HL-60/S4 (cell line): ENCODE results near the gene XRCC4.
"Not testable (repeated sequence)": the region's sequence is repeated elsewhere in the genome, so short reads cannot be mapped to it uniquely, and the experiment has no call there.

ENCODE experiments used
- in situ Hi-C: fragments of 300-500 bp; cut with MboI; formaldehyde crosslinking; loops from 2 replicates; pipeline ENCODE4 v1.14.3; 2022; ENCODE audit warnings: low sequenced_read_pairs

Gene XRCC4

DNA sequence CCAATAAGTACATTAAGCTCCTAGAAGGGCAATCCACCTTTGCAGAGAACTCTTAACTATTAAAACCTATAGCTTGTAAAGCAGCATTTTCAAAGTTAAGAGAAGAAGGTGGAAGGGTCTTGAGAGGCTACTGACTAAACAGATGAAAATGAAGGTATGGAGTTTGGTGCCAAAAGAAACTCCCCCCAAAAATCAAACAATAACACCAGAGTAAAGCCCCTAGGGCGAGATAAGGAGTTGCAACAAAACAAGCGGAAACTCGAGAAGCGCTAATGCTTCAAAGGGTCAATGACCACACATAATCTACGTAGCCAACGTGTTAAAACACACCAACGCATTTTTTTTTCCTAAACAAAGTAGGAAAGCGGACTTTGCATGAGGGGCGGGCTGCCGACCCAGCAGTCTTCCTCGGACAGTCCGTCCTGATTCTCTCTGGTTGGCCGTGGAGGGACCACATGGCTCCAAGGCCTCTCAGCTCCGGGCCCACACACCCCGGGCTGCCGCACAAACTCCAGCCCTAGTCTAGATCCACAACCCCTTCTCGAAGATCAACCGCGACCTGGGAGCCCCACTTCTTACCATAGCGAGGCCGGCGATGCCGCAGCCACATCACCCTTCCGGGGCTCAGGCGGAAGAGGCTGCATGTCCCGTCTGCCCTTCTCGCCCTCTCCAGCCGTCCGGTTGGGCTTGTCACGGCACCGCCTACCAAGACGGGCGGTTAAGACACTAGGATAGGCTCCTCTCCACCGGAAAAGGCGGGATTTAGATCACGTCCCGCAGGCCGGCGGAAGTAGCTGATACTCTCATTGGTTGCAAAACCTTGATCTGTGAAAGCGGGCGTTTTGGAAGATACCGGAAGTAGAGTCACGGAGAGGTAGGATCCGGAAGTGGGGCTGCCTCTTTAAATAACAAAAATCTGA, at the start of gene XRCC4, which contains the start of gene TMEM167A:
XRCC4 (plus strand) TSS at position 806 of the 920 bp plus-strand sequence. CDS start 27,373 bp downstream, outside the sequence.
TMEM167A (minus strand) TSS at position 653 of the 920 bp plus-strand sequence; CDS start at position 582, 71 bp downstream.
- in situ Hi-C loops = no loop called here

DNA sequence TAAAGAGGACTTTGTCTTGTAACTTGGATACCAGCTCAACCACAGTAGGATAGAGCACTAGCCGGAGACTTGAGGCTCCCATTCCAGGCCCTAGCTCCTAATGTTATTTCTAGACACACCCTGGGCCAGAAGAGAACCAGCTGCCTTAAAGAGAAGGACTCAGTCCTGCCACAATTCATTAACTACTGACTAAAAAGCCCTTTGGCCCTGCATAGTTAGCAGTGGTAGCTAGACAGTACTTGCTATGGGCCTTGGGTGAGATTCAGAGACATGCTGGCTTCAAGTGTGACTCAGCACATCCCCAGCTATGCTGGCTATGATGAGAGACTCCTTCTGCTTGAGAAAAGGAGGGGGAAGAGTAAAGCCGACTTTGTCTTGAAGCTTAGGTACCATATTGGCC, 47.4 kb upstream of the XRCC4 start:
- in situ Hi-C loops = no loop called here

DNA sequence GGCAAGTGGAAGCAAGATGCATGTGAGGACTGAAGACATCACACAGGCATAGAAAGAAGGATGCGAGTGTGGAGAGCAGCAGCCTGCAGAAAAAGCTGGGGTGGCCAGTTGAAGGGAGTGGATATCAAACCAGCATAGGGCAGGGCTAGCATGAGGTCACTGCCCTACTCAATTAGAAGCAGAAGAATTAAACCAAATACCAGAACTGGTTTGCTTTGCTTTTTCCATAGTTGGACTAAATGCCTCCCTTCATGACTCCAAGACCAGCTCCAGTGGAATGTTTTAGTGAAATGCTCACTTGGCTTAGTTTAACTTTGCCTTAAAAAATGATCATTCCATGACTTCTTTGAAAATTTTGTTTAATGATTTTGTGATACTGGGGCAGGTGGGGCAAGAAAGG, 46.0 kb upstream of the XRCC4 start:
- in situ Hi-C loops = no loop called here

DNA sequence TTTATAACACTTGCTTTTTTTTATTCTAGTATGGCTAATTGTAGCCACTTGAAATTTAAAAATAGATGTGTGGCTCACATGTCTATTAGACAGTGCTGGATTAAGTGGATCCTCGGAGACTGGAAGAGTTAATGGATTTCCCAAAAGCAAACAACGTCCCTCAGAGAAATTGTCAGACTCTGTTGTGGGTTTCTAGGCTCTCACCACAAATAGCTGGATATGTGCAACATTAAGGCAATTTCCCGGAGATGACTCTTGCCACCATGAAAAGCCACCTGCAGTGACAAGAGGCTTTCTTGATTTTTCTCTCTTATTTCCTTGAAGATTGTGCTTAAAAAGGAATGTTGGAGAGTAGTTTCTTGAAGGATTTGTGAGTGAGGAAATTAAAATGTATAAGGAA, 43.3 kb upstream of the XRCC4 start:
- in situ Hi-C loops = no loop called here

DNA sequence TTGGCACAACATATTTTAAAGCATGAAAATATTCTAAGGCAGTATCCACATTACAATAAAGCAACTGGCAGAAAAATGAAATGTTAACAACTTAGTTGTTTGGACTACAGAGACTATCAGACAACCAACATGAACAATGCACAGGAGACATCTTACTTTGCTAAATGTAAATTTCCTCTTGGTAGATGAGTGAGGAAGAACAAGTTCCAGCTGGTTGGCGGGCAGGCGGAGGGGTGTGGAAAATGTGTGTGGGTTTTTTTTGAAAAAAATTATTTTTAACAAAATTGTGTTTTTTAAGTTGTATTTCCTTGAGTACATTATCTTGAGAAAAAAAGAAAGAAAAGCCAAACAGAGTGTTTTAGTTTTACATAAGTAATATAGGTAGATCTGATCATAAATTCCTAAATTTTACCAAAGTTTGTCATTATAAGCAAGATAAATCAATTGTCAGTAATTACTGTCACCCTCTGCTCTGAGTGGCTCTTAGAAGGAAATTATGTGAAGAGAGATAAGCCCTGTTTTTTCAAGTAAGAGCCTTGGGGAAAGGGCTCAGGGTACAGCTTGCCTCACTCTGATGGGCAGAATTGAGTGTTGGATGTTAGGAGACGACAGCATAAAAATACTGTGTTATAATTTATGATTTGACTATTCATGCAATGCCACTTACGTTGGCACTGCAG, 42.7 kb upstream of the XRCC4 start:
- in situ Hi-C loops = no loop called here

DNA sequence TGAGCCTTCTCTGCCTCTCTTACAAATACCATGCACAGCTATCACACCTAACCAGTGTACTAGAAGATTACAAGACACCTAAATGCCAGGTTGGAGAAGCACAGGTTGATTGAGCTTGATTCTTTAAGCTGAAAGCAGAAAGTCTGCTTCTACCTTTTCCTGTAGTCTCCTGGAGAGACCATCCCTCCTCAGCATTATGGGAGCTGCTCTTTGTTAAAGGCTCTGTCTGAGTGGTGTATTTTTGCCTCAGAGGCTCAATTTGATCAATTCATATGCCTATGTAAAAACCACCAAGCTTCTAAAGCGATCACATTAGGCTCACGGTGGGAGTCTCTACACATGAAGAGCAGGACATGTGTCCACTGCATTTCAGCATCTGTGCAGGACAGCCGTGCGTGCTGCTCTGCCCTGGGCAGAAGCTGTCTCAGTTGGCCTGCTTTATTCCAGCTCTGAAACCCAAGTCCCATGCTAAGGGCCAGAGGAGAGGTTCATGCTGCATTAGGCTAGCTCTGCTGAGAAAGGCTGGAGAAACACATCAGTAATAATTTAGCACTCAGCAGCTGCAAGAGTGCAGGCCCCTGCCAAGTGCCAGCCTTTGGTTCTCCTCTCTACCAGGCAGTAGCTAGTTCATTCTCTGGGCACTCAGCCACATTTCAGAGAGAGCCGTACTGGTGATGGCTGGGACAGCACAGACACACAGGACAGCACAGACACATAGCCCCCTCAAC, 41.8 kb upstream of the XRCC4 start:
- in situ Hi-C loops = no loop called here

DNA sequence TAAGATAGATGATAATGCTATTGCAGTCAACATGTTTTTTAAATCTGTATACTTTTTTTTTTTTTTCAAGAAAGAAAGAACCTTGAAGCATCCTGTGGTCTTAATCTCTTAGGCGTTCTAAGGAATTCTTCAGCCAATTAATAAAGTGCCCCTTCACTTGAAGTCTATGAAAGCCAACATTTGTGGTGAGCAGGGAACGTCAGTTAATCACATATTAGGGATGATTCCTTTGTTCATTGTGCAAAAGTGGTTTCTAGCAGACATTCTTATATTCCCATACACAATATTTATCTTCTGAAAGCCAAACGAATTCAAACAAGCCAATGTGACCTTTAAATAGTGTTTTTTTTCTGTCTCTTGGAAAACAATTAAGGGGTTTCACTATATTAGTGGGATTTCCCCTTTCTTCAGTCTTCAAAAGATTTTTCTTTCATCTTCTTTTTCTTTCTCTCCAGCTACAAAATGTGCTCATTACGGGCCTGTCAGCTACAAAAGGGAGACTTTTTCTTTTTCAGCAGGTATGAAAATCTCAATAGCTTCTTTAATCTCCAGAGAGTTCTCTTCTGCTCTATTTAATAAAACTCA, 40.3 kb upstream of the XRCC4 start:
- in situ Hi-C loops = no loop called here

DNA sequence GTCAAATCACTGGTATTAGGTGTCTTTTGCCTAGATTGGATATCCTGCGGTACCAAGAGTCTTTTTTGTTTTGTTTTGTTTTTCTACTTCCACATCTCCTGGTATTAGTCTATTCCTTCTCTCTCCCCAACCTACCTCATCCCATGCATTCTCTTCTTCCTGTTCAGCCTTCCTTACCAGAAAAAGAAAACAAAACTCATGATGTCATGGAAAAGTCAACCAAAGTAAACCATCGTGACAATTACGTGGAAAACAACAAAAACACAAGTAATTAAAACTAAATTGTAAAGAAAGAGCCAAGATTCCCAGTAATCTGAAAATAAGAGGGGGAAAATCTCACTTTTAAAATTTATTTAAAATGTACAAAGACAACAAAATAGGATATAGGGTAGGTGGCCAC, 38.4 kb upstream of the XRCC4 start:
- in situ Hi-C loops = no loop called here

DNA sequence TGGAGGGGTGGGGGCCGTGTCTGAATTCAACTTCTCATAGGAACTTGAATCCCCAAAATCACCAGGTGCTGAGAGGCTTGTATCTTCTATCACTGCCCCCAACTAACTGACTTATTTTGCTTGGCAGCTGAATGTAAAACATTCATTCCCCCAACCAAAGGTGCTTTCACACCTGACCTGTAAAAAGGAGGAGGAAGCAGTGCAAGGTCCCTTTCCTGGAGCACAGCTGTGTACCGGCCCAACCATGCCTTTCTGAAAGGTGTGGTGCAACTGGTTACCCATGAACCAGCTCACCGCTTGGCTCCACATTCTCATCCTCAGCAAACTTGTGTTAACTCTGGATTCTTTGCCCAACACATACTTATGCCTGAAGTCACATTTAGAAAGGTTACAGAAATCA, 34.8 kb upstream of the XRCC4 start:
- in situ Hi-C loops = no loop called here

DNA sequence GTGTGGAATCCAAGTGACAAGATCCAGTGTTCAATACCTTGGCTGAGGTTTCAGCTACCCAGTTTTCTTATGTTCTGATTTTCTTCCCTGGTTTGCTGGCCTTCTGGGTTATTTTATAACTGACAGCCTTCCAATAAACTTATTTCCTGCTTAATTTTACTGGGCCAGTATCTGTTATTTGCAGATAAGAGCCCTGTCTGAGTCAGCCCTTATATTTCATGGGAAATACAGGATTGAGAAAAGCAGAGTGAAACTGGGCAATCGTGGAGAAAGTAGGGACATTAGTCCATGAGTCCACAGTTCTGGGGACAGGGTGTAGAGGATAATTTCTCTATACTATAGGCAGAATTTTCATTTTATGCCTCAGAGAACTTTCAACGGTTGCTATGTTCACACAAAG, 32.4 kb upstream of the XRCC4 start:
- in situ Hi-C loops = no loop called here

DNA sequence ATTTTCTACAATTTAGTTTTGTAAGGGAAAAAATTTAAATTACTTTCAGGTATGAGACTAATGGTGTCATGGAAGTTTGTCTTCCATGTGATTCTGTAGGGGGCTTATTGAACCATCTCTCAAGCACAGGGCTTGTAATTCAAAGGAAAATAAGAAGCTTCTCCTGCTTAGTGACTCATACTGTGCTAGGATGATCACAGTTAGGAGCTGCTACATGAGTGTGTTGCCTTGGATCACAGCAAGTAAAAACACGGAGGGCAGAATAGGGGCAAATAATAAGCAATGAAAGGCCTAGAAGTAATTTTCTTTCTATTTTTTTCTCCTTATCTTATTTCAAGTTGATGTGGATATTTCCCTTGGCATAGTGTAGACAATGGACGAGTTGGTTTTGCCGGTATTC, 29.1 kb upstream of the XRCC4 start:
- in situ Hi-C loops = no loop called here

DNA sequence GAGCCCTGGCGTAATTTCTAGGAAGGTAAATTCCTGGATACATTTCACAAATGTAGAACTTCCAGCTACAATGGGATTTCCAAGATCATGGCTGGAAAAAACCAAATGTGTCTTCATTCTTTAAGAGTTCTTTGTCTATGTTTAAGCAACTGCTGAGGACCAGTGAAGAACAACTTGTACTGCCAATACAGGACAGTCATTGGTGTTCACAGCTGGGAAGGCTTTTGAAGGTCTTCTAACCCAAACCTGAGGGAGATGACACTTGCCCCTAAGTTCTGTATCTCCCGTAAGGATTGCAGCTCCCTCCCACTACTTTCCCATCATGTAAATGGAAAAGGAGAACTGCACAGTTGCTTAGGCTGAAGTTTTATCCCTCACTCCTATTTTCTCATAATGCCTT, 28.5 kb upstream of the XRCC4 start:
- in situ Hi-C loops = no loop called here

DNA sequence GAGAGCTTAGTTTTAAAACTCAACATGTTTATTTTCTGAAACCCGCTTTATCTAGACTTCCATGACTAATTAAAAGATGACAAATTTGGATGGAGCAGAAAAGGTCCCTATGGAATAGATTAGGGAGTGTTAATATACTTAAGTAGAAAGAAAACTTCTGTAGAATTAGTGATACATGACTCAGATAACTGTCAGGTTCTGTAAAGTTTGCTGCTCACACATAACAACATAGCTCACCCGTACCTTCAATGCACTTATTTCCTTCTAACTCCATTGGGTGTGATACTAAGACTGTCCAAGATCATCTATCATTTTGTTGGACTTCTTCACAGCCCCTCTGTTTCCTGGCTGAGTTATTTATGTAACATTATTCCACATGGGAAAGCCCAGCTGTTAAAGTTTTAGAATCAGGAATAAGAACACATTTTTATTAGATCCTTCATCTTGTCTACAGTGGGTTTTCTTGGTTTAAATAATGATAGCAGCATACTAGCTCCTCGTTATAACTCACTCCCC, 27.9 kb upstream of the XRCC4 start:
- in situ Hi-C loops = no loop called here

DNA sequence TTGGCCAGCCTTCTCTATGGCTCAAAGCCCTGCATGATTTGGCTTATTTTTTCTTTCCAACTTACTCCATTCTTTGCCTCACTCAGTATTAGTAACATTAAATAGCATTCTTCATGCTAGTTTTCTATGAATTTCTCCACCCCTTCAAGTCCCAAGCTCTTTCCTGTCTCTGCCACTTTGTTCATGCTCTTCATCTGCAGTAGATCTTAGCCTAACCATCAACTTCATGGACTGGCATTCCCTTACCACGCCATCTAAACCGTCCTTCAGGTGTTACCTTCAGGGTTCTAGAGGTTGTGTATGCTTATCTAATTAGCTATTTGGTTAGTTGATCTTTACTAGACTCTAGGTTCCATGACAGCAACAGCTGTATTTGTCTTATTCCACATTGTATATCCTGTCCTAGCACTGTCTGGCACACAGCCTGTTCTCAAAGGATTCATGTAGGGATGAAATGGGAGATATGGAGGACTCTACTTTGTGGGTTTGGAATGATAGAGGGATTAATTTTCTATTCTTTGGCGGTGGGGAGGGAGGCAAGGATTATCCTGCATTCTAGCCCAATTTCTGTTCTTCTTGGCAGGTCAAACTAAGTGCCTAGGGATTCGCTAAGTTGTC, 26.5 kb upstream of the XRCC4 start:
- in situ Hi-C loops = no loop called here

DNA sequence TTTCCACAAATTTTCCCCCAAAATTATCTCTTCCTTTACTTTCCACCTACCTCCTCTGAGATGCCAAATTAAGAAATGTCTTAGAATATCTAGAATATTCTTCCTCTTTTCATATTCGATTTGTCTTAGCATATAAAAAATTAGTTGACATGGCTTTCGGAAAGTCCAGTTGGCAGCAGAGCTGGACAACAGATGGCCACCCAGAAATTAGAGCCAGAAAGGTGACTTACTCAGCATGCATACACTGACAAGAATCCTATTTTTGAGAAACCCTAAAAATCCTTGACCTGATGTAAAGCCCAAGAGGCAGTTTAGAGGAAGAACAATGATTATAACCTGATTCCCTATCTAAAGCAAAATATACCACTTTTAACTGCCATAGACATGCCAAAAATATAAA, 22.2 kb upstream of the XRCC4 start:
- in situ Hi-C loops = no loop called here

DNA sequence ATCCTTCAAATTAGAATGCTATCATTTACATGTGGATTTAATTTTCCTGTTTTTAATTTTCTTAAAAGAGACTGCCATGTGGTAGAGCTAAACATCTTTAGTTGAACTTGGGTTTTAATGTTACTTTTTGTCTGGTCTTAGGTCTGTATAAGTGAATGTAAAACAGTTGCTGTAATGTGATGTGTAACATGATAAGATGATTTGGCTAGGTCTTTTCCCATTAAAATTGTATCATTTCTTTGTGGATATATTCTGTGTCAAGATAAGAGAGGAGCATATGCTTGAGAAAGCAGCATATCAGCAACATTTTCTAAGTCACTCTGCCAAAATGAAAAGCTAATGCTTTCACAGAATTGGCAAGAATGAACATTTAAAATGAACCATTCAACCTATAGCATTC, 18.6 kb upstream of the XRCC4 start:
- in situ Hi-C loops = no loop called here

DNA sequence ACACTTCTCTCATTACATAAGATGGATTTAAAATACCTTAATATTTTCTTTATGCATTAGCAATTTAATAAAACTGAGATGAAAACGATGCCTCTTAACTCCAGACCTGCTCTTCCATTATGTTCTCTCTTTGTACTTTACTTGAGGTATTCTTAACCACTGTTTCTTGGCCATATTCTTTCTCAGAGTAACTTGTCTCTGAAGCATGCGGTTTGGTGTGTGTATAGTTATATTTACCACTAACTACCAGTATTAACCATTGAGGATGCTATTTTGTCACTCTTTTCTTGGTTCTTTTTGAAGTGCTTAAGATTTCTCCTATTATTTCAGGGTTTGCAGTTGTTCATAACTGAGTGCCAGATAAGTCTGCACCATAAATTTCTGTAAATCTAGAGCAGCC, 18.0 kb upstream of the XRCC4 start:
- in situ Hi-C loops = no loop called here

DNA sequence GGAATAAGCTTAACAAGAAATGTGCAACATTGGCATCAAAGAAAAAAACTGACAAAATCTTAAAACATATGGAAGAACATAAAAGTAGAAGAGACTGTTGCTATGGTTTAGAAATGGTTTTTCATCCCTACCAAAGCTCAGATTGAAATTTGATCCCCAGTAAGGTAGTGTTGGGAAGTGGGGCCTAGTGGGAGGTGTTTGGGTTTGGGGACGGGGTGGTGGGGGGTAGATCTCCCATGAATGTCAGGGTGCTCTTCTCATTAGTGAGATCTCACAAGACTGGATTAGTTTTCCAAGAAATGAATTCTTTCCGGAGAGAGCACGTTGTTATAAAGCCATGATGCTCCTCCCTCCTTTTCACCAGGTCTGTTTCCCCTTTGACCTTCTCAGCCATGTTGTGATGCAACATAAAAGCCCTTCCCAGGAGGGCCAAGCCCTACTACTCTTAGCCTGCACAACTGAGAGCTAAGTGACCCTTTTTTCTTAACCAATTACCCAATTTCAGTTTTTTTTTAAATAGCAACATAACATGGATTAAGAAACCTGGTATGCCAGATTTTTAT, 10.7 kb upstream of the XRCC4 start:
- in situ Hi-C loops = no loop called here

DNA sequence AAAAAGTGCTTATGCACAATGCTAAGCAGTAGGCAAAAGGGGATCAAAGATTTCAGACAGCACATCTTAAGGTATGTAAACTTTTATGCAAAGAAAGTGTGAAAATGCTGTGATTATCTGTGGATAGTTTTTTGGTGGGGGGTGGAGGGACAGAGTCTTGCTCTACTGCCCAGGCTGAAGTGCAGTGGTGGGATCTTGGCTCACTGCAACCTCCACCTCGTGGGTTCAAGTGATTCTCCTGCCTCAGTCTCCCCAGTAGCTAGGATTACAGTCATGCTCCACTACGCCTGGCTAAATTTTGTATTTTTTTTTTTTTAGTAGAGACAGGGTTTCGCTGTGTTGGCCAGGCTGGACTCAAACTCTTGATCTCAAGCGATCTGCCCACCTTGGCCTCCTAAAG, 10.0 kb upstream of the XRCC4 start:
- in situ Hi-C loops = not testable (repeated sequence)
